Right atrium auricular region (tissue), 2 donors: ENCODE measurements around the gene KIF24. TPM values are rescaled to one million over a fixed set of nuclear protein-coding genes. Genes with fewer than 3 reads are reported as not detected.

ENCODE experiments used
- DNase-seq: peaks from one replicate; pipeline ENCODE4 v3.0.0-alpha.2; 2019; ENCODE audit warnings: low spot score
- H3K27ac ChIP-seq, 2 donors: fragments of 200-600 bp; sonication (generic); 1 replicate in 1 of 2; 2 replicates in 1 of 2; pipeline ENCODE4 v1.5.1; 2016 to 2019
- H3K27me3 ChIP-seq, 2 donors: fragments of 200-600 bp; sonication (generic); one replicate each; pipeline versions ENCODE4 v1.5.1 to v1.6.0; 2017 to 2019
- H3K36me3 ChIP-seq: fragments of 200-600 bp; sonication (generic); one replicate; pipeline ENCODE4 v1.5.1; 2016
- H3K4me1 ChIP-seq, 2 donors: fragments of 200-600 bp; sonication (generic); one replicate each; pipeline versions ENCODE4 v1.5.1 to v1.6.0; 2017 to 2019
- H3K4me3 ChIP-seq, 2 donors: fragments of 200-600 bp; sonication (generic); 1 replicate in 1 of 2; 2 replicates in 1 of 2; pipeline ENCODE4 v1.5.1; 2017 to 2019; ENCODE audit warnings: mild to moderate bottlenecking in 1 of 2, moderate library complexity in 1 of 2
- H3K9me3 ChIP-seq, 2 donors: fragments of 200-600 bp; sonication (generic); one replicate each; pipeline ENCODE4 v1.5.1; 2019
- CTCF ChIP-seq, 2 donors: fragments of 200-600 bp; sonication (generic); IDR thresholded peaks; one replicate each; pipeline ENCODE4 v1.5.1; 2019; ENCODE audit warnings: antibody characterized with exemption in 2 of 2
- total RNA-seq, 2 donors: library from RNA; depleted of rRNA; stranded (reverse); fragments of >200 nt; gene quantifications; one replicate each; pipeline ENCODE4 v1.1.0, GENCODE V29; 2016

KIF24 gene
- total RNA-seq, 2 donors from 2014 or later = 0.43 to 0.52 TPM

GRCh38 chr9:34322899-34323591, 6.0 kb downstream of the KIF24 start:
- TF ChIP-seq CTCF (IDR thresholded peaks at IDR 0.05) = no peak
- H3K36me3 ChIP-seq = no peaks in the 10 kb centered on the region
- H3K27ac ChIP-seq = no peak overlapping the region
- H3K4me3 ChIP-seq = no peak overlapping the region
- H3K9me3 ChIP-seq = no peaks in the 10 kb centered on the region
- no peak for DNase-seq
- no peaks in the 10 kb centered on the region for H3K27me3 ChIP-seq
- no peaks in the 10 kb centered on the region for H3K4me1 ChIP-seq

DNA sequence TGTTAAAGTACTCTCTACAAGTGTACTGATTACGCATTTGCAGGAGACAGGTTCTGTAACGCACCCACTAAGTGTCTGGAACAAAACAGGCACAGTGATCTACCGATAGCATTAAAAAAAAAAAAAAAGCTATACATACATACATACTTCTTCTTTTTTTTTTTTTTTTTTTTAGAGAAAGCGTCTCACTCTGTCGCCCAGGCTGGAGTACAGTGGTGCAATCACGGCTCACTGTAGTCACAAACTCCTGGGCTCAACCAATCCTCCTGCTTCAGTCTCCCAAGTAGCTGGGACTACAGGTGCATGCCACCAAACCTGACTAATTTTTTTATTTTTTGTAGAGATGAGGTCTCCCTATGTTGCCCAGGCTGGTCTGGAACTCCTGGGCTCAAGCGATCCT, 7.6 kb downstream of the KIF24 start:
- no peaks in the 10 kb centered on the region for H3K9me3 ChIP-seq
- H3K4me1 ChIP-seq = no peaks in the 10 kb centered on the region
- H3K36me3 ChIP-seq = no peaks in the 10 kb centered on the region
- no peak overlapping the region for H3K4me3 ChIP-seq
- DNase-seq = no peak
- no peak for TF ChIP-seq CTCF (IDR thresholded peaks at IDR 0.05)
- H3K27ac ChIP-seq = no peak overlapping the region
- no peaks in the 10 kb centered on the region for H3K27me3 ChIP-seq

DNA sequence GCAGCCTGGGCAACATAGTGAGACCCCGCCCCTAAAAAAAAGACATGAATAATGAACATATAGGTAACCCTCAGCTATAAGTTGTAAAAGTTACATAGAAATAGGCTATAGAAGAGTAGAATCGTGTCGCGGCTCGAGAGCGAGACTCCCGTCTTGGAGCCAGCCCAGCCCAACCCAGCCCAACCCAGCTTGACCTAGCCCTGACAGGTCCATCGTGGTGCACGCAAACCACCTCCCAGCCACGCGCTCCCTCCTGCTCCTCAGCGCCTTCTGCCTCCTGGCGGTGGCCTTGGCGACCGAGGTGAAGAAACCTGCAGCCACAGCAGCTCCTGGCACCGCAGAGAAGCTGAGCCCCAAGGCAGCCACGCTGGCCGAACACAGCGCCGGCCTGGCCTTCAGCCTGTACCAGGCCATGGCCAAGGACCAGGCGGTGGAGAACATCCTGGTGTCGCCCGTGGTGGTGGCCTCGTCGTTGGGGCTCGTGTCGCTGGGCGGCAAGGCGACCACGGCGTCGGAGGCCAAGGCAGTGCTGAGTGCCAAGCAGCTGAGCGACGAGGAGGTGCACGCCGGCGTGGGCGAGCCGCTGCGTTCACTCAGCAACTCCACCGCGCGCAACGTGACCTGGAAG, 10.8 kb downstream of the KIF24 start:
- Histone ChIP-seq H3K27ac (no peak overlapping the region), H3K4me3 (no peak overlapping the region), H3K36me3 (no peaks in the 10 kb centered on the region), H3K4me1 (no peaks in the 10 kb centered on the region), H3K9me3 (no peaks in the 10 kb centered on the region), H3K27me3 (no peaks in the 10 kb centered on the region)
- no peak for DNase-seq
- no peak for TF ChIP-seq CTCF (IDR thresholded peaks at IDR 0.05)

DNA sequence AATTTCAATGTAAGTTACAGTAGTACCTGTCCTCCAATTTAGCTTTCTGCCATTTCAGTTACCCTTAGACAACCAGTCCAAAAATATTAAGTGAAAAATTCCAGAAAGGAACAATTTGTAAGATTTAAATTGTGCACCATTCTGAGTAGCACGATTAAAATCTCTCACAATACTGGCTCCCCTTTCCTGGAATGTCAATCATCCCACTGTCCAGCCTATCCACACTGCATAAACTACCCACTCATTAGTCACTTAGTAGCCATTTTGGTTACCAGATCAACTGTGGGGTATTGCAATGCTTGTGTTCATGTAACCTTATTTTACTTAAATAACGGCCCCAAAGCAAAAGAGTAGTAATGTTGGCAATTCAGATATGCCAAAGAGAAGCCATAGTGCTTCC, 11.6 kb downstream of the KIF24 start:
- H3K27me3 ChIP-seq = no peaks in the 10 kb centered on the region
- no peaks in the 10 kb centered on the region for H3K36me3 ChIP-seq
- DNase-seq = no peak
- no peak overlapping the region for H3K4me3 ChIP-seq
- no peaks in the 10 kb centered on the region for H3K4me1 ChIP-seq
- no peak overlapping the region for H3K27ac ChIP-seq
- H3K9me3 ChIP-seq = no peaks in the 10 kb centered on the region
- no peak for TF ChIP-seq CTCF (IDR thresholded peaks at IDR 0.05)

- no peak overlapping the region for H3K27ac ChIP-seq
- H3K27me3 ChIP-seq = no peaks in the 10 kb centered on the region
- no peak for DNase-seq
- TF ChIP-seq CTCF (IDR thresholded peaks at IDR 0.05) = no peak
- no peaks in the 10 kb centered on the region for H3K36me3 ChIP-seq
- no peaks in the 10 kb centered on the region for H3K4me1 ChIP-seq
- no peak overlapping the region for H3K4me3 ChIP-seq
- H3K9me3 ChIP-seq = no peaks in the 10 kb centered on the region
These were observed 17.4 kb downstream of the KIF24 start for GRCh38 chr9:34311499-34312185.
